OCI-M2 (cell line): ENCODE data around the gene GPNMB.
A peak's percentile ranks its signal among the peaks of the same experiment; 100 is the strongest.

Experiments
- DNase-seq: peaks from one replicate; lab custom pipeline; 2025; ENCODE audit not compliant: unreplicated experiment; lab: John Stamatoyannopoulos, UW

GPNMB gene

GRCh38 chr7:23268746-23269145 lies 22.2 kb downstream of the GPNMB start:
- no peak for DNase-seq

- DNase-seq = no peak
Observed at GRCh38 chr7:23272275-23272674, 25.7 kb downstream of the GPNMB start.

- DNase-seq = peak; percentile 43
Observed at GRCh38 chr7:23273141-23273599, 26.6 kb downstream of the GPNMB start.

DNA sequence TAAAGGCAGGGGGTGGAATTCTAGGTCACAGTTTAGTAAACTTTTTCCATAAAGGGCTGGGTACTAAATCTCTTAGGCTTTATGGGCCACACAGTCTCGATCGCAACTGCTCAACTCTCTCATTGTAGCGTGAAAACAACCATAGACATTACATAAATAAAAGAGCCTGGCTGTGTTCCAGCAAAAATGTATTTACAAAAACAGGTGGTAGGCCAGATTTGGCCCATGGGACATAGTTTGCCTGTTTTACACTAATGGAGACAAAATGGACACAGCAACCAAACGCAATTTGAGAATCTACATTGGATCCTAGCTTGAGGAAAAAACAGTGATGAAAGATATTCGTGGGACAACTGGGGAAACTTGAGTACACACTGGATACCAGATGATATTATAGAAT lies 29.3 kb downstream of the GPNMB start:
- DNase-seq = no peak

GRCh38 chr7:23276376-23276775 lies 29.8 kb downstream of the GPNMB start:
- DNase-seq = no peak

DNA sequence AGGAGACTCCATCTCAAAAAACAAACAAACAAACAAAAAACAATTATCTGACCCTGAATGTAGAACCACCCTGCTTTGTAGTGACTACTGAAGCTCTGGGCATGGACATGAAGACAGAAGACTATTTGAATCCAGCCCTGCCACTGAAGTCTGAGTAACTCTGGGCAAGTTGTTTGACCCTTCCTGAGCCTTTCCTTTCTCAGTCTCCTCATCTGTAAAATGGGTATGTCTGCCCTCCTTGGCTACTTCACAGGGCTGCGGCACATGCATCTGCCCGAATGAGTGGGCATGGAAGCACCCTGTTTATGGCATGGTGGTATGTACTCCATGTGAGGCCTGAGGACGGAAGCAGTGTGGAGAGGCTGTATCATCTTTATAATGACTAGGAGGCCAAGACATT lies 30.4 kb downstream of the GPNMB start:
- DNase-seq = no peak

GRCh38 chr7:23277359-23277989 lies 30.9 kb downstream of the GPNMB start:
- DNase-seq = no peak

GRCh38 chr7:23279819-23280525 lies 33.4 kb downstream of the GPNMB start:
- no peak for DNase-seq

DNA sequence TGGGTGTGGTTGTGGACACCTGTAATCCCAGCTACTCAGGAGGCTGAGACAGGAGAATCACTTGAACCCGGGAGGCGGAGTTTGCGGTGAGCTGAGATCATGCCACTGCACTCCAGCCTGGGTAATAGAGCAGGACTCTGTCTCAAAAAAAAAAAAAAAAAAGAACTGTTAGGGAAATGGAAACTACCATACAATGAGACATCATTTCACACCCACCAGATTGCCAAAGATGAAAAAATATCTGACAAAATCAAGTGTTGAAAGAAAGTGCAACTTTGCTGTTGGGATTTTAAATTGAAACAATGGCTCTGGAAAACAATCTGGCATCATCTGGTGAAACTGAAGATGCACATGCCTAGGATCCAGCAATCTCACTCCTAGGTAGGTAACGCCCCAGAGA lies 36.5 kb downstream of the GPNMB start:
- no peak for DNase-seq

GRCh38 chr7:23284871-23285270 lies 38.3 kb downstream of the GPNMB start:
- DNase-seq = no peak

- DNase-seq = no peak
Observed at GRCh38 chr7:23285657-23286646, 39.4 kb downstream of the GPNMB start.

GRCh38 chr7:23287612-23288011 lies 41.0 kb downstream of the GPNMB start:
- DNase-seq = no peak

- no peak for DNase-seq
Observed at GRCh38 chr7:23290993-23291392, 44.4 kb downstream of the GPNMB start.

DNA sequence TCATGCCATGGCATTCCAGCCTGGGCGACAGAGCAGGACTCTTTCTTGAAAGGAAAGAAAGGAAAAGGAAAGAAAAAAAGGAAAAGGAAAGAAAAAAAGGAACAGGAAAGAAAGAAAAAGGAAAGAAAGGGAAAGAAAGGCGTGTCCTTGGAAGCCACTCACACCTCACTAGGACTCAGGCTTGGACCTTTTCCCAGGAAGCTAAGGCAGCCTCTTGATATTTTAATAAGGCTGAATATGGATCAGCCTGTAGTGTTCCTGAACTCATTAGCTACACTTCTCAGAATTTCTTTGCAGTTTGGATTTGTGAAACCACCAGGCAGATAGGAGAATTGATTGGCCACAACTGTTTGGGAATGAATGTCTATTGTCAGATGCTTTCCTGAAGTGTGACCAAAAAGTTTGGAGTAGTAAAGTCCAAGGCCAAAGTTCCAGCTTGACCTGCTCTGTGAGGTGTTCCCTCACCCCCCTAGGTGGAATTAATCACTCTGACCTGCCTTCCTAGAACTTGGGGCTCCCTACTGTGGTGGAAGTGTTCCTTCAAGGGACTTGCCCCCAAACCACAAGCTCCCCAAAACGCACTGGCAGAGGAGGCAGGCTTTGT lies 45.5 kb downstream of the GPNMB start:
- DNase-seq = no peak

- DNase-seq = no peak
Observed at GRCh38 chr7:23292623-23293022, 46.0 kb downstream of the GPNMB start.

DNA sequence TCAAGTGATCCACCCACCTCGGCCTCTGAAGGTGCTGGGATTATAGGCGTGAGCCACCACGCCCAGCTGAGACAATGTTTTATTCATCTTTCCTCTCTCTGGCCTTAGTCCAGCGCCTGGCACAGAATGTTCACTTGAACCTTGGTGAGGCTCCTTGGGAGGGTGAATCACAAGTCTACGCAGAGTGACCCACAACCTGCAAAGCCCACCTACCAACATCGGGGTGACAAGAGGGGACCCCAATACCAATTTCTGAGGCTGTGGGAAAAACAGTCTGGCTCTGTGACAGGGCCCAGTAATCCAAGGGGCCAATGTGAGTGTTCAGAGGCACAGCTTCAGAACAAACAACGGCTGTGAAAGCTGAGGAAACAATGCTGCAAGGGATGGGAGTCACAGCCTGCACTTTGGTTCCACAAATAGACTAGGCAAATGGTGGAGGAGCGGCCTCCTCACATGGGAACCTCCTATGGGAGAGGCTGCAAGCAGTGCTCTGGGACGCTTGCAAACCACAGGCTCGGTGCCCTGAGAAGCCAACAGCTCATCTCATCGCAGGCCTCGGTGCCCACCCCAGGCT lies 47.0 kb downstream of the GPNMB start:
- DNase-seq = no peak

DNA sequence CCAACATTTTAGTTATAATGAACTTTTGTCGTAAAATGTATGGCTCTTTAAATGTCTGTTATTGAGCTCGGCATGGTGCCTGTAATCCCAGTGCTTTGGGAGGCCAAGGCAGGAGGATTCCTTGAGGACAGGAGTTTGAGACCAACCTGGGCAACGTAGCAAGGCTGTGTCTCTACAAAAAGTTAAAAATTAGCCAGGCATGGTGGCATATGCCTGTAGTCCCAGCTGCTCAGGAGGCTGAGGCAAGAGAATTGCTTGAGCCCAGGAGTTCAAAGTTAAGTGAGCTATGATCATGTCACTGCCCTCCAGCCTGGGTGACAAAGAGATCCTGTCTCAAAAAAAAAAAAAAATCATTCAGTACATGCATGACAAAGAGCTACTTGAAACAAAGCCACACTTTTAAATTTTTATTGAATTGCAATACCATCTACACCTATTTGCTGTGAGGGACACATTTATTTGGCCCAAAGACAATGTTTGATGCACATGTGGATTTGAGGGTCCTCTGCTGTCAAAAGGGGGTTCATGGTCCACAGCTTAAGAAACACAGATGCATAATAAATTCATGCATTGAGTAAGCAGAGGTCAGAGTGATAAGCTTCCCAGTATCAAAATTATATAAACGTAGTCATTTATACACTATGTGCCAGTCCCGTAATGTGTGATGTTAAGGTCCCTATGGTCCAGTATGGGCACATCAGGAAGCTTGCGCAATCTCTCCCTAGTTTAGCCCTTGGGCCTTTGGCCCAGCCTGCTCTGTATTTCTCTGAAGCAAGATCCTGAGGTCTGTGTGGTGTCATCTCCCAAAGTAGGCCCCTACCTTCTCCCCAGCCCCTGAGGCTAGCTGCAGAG lies 48.2 kb downstream of the GPNMB start:
- no peak for DNase-seq

GRCh38 chr7:23295401-23295697 lies 48.8 kb downstream of the GPNMB start:
- no peak for DNase-seq

DNA sequence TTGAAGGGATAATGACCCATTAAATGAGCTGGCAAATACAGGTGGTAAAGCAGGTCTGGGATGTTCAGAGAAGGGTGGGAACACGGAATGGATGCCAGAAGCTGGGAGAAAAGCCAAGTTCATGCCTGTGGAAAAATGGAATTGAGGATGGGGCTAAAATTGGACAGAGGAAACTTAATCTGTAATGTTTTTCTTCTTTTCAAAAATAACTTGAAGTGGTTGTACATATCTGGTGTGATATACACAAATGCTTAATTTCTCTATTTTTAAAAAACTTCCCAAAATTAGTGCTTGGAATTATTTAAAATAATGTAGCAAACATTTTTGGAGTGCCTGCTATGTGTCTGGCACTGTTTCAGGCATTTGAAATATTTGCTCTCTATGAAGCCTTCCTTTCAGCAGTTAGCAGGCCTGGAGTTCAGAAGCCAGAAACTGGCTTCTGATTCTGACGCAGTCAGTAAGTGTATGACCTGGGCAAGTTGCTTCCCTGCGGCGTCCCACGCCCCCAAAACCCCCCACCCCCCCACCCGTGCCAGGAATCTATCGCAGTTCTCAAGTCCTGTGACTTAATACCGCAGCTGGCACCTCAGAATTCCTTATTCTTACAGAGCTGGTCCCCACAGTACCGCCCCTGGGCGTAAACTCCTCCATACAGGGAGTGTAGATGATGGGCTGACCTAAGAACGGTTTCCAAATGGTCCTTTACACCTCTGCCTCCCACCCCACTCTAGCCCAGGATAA lies 51.7 kb downstream of the GPNMB start:
- no peak for DNase-seq
